Lower lobe of right lung (tissue), 2 donors: ENCODE data around the gene U2AF1L4. TPM values are rescaled to one million over a fixed set of nuclear protein-coding genes. Genes with fewer than 3 reads are reported as not detected.
A peak's percentile ranks its signal among the peaks of the same experiment; 100 is the strongest.

Experiments used
- ATAC-seq, 2 donors: fragments of 200-7000 bp; cut with Tn5 transposase; one replicate each; pipeline ENCODE4 v1.9.1; 2020 to 2022; ENCODE audit warnings: mild to moderate bottlenecking in 2 of 2, moderate library complexity in 2 of 2
- DNase-seq: peaks from one replicate; pipeline ENCODE4 v3.0.0-alpha.2; 2020
- H3K27ac ChIP-seq: fragments of 200-600 bp; one replicate; pipeline ENCODE4 v1.8.0; 2022
- H3K27me3 ChIP-seq: fragments of 200-600 bp; one replicate; pipeline ENCODE4 v1.8.0; 2022; ENCODE audit warnings: low read depth
- H3K36me3 ChIP-seq: fragments of 200-600 bp; one replicate; pipeline ENCODE4 v1.8.0; 2022; ENCODE audit warnings: mild to moderate bottlenecking
- H3K4me1 ChIP-seq: fragments of 200-600 bp; one replicate; pipeline ENCODE4 v1.8.0; 2022
- H3K4me3 ChIP-seq: fragments of 200-600 bp; one replicate; pipeline ENCODE4 v1.8.0; 2022; ENCODE audit warnings: mild to moderate bottlenecking
- H3K9me3 ChIP-seq: fragments of 200-600 bp; one replicate; pipeline ENCODE4 v1.8.0; 2022
- CTCF ChIP-seq: fragments of 200-600 bp; IDR thresholded peaks from one replicate; pipeline ENCODE4 v1.8.0; 2022; ENCODE audit warnings: antibody characterized with exemption, mild to moderate bottlenecking
- intact Hi-C: fragments of 100-400 bp; cut with DNase I; formaldehyde crosslinking; loops from one replicate; pipeline ENCODE4 v1.11.0; 2022
- total RNA-seq: library from RNA; stranded (reverse); fragmentation: NEBNext Ultra II Directional; extraction: Animal tissue kit (Norgen Biotek cat#: 25700); gene quantifications from one replicate; pipeline ENCODE4 v1.2.1, GENCODE V29; 2021
- donor health status: DM: no; HTN: yes; CAD: no; lungs with severe emphysema.

U2AF1L4 gene
- total RNA-seq, 1 donor from 2014 or later = 20.3 TPM

- Histone ChIP-seq H3K27ac (no peak overlapping the region), H3K9me3 (no peaks in the 10 kb centered on the region), H3K27me3 (no peaks in the 10 kb centered on the region), H3K36me3 (no peaks in the 10 kb centered on the region), H3K4me3 (peak overlapping the region; percentile 78), H3K4me1 (peaks cover 12% of the 10 kb centered on the region)
- no peak for TF ChIP-seq CTCF
- DNase-seq (no peak), ATAC-seq (no peak)
- intact Hi-C loops = no loop called here
Observed at GRCh38 chr19:35703343-35703742, 41.9 kb downstream of the U2AF1L4 start.

GRCh38 chr19:35702223-35703012 is 42.8 kb downstream of the U2AF1L4 start:
- H3K36me3 ChIP-seq = no peaks in the 10 kb centered on the region
- TF ChIP-seq CTCF = no peak
- H3K4me1 ChIP-seq = peaks cover 12% of the 10 kb centered on the region
- H3K27me3 ChIP-seq = no peaks in the 10 kb centered on the region
- intact Hi-C loops = no loop called here
- peak; percentile 99 to 100 for ATAC-seq
- peak overlapping the region; percentile 78 for H3K4me3 ChIP-seq
- DNase-seq = peak; percentile 98
- no peaks in the 10 kb centered on the region for H3K9me3 ChIP-seq
- peak overlapping the region; percentile 67 for H3K27ac ChIP-seq

DNA sequence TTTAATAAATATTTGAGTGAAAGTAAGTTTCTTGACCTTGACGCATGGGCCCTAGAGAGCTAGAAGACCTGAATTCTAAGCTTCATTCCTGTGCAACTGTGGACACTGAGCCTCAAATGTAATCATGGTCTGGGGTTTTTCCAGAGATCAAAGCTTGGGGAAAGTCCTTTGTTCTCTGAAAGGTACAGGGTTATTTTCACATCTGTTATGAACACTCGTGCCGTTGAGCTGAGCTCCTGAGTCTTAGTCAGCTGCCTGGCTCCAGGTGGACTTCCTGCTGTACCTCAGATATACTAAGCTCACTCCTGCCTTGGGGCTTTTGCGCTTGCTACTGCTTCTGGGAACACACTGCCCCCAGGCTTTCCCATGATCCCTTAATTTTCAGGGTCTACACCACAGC is 48.4 kb downstream of the U2AF1L4 start:
- H3K27ac ChIP-seq = no peak overlapping the region
- H3K4me3 ChIP-seq = no peak overlapping the region
- peaks cover 1% of the 10 kb centered on the region for H3K4me1 ChIP-seq
- H3K27me3 ChIP-seq = no peaks in the 10 kb centered on the region
- no peak for TF ChIP-seq CTCF
- DNase-seq = no peak
- H3K9me3 ChIP-seq = no peaks in the 10 kb centered on the region
- H3K36me3 ChIP-seq = no peaks in the 10 kb centered on the region
- no peak for ATAC-seq
- intact Hi-C loops = no loop called here

GRCh38 chr19:35695895-35696422 is 49.3 kb downstream of the U2AF1L4 start:
- Histone ChIP-seq H3K4me1 (no peaks in the 10 kb centered on the region), H3K4me3 (no peak overlapping the region), H3K9me3 (no peaks in the 10 kb centered on the region), H3K27me3 (no peaks in the 10 kb centered on the region), H3K27ac (no peak overlapping the region), H3K36me3 (no peaks in the 10 kb centered on the region)
- ATAC-seq (no peak), DNase-seq (no peak)
- intact Hi-C loops = no loop called here
- TF ChIP-seq CTCF = no peak

- H3K27me3 ChIP-seq = no peaks in the 10 kb centered on the region
- DNase-seq = peak; percentile 90
- H3K4me1 ChIP-seq = no peaks in the 10 kb centered on the region
- no peak overlapping the region for H3K27ac ChIP-seq
- peak; percentile 92 for TF ChIP-seq CTCF
- ATAC-seq = peak; percentile 100
- H3K4me3 ChIP-seq = no peak overlapping the region
- intact Hi-C loops = no loop called here
- H3K9me3 ChIP-seq = no peaks in the 10 kb centered on the region
- H3K36me3 ChIP-seq = no peaks in the 10 kb centered on the region
Observed at GRCh38 chr19:35693835-35694599, 51.2 kb downstream of the U2AF1L4 start.
